Hippocampal formation (tissue), 2 donors: Measurements from ENCODE around the gene GLUL.
"Not testable (repeated sequence)": the region's sequence is repeated elsewhere in the genome, so short reads cannot be mapped to it uniquely, and the experiment has no call there.

ENCODE experiments used
- DNase-seq, 2 donors: peaks; one replicate each; lab custom pipeline; 2025; lab: John Stamatoyannopoulos, UW

The GLUL gene

DNA sequence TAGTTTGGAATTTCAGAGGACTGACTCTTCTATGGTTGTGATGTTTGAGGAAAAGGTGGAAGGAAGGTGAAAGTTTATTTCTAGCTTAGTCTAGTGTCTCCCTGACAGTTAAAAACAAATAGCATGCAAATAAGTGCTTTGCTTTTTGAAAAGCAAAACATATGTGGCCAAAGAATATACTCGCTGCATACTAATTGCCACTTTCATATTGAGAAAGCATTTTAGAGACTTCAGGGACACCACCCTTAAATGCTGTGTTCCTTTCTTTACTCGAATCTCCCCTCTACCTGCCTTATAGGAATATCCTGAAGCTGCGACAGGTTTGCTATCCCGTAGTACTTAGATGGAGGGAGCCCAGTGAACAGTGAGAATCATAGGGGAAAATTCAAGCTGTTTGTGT lies 23.2 kb downstream of the GLUL start:
- no peak for DNase-seq

DNA sequence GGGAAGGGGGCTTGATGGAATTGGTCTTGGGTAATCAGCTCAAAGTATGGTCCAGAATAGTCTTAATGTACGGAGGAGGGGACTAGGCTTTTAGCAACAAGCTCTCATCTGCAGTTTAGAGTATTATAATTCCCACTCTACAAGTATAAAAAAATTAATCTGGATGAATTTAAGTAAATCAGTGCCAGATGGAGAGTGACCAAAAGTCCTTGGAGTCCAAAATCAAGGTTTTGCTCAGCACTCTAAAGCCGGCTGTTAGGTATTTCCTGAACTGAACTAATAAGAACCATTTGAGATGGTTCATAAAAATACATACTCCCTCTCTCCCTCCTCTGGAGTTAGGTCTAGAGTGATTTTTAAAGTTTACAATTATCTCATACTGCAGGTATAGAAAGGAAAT lies 23.7 kb downstream of the GLUL start:
- DNase-seq = no peak

DNA sequence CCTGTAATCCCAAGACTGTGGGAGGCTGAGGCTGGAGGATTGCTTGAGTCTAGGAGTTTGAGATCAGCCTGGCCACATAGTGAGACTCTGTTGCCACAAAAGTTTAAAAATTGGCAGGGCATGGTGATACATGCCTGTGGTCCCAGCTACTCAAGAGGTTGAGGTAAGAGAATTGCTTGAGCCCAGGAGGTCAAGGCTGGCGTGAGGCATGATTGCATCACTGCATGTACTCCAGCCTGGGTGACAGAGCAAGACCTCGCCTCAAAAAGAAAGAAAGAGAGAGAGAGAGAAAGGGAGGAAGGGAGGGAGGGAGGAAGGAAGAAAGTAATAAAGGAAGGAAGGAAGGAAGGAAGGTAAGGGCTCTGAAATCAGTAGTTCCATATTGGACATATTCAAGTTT lies 25.0 kb downstream of the GLUL start:
- no peak for DNase-seq

DNA sequence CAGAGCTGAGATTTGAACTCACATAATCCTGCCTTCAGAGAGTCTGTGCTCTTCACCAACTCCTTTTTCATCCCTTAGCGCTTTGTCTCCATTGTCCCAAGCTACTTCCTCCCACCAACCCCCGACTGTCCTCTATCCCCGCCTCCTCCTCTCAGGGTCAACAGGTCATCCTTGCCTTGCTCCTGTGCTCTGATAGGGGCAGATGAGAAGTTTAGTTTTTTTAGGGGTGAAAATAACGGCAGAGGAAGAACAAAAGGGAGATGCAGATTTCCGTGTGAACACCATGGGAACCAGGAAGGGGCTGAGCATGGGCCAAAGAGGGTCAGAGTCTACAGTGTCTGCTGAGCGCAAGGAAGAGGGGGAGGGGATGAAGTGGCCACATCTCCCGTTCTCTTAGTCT lies 31.9 kb downstream of the GLUL start:
- no peak for DNase-seq

DNA sequence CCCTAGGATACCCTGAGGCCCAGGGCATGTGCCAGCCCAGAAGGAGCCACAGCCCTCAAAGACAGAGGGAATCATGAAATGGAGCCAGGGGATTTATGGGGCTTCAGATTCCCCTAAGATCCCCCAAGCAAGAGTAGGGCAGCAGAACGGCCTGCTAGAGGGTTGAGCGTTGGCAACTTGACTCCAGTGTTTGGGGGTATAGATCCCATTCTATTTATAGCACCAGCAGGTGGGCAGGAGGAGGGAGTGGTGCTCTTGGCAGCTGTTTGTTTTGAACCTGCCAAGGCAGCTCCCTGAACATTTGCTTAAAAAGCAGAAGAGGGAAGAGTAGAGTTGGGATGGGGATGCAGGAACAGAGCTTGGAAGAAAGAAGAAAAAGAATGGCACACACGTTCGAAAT lies 33.7 kb downstream of the GLUL start:
- no peak for DNase-seq

DNA sequence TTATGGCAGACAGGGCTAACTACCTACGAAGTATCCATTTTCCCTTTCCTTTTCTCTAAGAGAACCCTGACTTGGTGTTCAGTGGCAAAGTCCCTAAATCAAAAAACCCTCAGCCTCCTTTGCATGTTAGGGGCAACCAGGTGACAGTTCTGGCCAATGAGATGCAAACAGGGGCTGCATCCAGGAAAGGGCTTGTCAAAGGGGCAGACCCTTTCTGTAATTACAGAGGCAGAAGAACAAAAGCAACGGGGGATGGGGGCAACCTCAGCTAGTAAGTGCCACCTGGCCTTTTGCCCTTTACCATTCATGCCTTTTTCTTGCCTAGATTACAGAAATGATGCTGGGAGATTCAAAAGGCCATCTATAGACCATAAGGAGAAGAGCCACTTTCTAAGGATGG lies 34.4 kb downstream of the GLUL start:
- DNase-seq = no peak

DNA sequence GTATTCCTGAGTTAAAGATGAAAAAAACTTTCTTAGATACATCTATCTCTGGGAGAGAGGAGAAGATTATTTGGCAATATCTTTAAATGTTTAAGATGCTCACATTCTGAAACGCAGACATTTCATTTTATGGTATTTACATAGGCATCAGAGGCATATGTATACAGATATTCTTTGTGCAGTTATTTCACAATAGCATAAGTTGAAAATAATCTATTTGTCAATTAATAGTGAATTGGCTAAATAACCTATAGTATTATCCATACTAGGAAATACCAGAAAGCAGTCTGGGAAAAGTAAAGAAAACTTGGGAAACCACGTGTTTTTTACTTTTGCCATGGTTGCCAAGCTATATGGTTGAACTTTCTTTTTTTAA lies 35.9 kb downstream of the GLUL start:
- no peak for DNase-seq

DNA sequence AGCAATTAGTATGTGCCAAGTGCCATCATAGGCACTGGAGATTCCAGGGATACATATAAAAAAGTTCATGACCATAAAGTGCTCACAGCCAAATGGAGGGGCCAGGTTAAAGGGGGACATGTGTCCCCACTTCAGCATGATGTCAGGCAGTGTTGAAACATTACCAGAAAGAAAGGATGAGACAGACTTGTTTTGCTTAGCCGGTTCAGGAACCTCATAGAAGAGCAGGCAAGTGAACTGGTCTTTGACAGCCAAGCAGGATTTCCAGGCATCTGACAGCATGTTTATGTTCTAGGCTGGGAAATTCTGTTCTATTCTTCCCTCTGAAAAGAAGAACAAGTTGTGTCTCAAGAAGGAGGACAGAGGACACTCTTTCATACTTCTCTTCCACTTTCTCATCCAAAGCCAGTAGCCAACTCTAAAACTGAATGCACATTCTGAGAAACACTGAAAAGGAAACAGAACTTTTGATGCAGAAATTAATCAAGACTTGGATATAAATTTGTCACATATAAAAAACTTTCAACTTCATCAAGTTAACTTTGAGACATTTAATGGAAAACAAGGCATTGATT lies 39.7 kb downstream of the GLUL start:
- no peak for DNase-seq

DNA sequence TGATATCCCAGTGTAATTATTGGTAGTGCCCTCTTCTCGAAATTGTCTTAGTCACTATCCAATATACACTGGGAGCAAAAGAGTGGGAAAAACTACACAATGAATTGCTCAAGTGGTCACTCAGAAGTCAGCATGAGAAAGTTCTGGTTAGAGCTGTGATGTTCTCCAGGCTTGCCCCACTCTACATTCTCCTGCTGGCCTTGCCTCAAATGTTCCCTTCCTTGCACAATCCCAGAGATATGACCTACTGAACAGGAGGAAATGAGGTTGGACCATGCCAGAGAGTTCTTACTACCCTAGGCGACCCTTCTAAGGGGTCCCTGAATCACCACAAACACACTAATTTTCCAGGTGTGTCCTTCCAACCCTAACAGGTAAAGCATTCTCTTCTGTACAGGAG lies 40.8 kb downstream of the GLUL start:
- DNase-seq = no peak

DNA sequence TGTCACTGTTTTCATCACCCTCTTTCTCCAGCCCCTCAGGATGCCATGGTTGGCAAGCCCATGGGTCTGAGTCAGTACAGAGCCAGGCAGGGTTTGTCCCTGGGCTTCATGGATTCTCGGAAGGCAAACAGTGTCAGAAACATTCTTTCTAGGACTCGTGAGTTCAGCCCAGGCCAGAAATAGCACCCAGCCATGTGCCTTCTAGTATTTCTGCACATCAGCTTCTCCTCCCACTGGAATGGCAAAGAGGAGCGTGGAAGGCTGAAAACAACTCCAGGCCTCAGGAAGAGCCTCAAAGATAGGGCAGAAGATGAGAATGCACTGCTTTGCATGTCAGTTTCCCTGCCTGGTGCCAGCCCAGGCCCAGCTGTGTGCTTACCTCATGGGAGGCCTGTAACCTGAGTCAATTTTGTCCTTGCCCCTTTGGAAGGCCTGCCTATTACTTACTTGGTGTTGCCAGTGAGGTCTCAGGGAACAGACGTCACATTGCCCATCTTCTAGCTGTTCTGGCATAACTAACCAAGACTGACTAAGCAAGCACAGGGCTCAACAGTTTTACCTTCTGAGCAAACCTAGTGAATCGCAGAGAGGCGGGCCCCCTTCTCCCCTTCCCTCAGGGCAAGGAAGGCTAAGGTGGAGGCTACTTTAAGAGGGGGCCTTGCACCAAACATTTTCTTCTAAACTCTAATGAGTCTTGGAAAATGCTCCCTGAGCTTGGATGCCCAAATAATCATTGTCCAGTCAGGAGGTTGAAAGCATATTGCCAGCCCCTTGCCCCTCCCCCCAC lies 42.4 kb downstream of the GLUL start:
- no peak for DNase-seq

DNA sequence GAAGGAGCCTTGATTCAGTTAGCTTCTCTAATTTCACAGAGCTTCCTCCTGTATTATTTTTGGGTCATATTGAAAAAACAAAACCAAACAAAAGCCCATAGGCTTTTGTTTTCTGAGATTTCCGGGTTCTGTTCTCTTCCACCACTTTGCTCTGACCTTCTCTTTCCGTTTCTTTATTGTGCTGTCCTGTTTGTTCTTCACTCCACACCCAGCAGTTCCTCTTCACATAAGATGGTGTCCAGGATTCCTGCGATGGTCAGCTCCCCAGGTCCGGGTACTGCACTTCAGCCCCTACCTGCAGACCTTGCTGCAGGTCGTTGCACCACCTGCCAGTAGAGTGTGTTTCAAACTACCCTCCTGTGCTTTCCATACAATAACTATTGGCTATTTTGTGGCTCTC lies 44.6 kb downstream of the GLUL start:
- DNase-seq = no peak

DNA sequence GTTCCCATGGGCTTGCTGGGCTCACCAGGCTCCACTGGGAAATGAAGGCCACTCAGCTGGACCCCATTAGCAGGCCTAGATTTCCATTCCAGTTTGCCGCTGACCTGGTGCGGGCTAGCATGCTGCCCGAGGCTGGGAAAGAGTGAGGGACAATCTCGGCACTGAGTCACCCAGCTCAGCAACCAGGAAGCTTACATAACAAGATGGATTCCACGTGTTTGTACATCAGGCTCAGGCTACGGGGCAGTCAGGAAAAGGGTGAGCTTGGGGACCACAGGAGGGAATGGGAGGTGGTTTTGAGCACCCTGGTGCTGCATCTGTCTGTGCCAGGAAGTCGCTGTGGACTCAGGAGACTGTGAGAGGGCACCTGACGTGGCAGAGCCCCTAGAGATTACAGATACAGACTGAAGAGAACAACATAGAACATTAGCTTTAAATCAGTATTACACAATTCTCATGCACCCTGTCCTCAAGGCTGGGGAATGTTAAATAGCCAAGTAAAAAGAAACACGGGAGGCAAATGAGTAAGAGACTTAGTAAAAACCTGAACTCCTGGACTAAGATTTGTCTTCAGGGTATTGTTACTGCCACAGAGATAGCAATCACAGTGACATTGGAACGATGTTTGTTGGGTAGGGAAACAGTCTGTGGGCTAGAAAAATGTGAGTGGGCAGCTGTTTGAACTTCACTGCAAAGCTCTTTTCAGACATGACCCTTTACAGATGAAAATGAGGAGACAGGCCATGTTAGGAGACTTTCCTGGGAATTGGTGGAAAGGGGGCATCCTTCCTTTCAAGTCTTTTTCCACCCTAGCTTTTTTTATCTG lies 51.1 kb downstream of the GLUL start:
- DNase-seq = no peak

DNA sequence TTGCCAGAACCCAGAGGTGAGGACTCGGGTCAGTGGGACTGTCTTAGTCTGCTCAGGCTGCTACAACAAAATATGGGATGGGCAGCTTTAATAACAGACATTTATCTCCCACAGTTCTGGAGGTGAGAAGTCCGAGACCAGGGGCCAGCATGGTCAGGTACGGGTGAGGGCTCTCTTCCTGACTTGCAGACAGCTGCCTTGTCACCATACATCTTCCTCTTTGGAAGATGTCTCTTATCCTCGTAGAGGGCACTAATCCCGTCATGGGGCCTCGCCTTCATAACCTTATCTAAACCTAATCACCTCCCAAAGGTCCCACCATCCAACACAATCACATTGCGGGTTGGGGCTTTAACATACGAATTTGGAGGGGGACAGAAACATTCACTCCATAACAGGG lies 51.9 kb downstream of the GLUL start:
- DNase-seq = no peak

DNA sequence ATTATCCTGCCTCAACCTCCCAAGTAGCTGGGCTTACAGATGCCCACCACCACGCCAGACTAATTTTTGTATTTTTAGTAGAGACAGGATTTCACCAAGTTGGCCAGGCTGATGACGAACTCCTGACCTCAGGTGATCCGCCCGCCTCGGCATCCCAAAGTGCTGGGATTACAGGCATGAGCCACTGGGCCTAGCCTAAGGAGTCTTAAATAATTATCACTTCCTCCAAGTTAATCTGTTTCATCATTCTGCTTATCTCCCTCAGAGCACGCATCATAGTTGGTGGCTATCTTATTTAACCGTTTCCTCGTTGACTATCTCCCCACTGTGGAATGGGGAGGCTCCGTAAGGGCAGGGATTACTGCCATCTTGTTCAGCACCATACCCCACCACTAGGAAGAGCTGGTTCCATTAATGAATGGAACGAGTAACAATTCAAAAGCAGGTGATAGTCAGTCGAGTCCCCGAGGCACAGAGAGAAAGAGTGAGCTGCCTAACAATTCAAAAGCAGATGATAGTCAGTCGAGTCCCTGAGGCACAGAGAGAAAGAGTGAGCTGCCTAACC lies 52.7 kb downstream of the GLUL start:
- no peak for DNase-seq

DNA sequence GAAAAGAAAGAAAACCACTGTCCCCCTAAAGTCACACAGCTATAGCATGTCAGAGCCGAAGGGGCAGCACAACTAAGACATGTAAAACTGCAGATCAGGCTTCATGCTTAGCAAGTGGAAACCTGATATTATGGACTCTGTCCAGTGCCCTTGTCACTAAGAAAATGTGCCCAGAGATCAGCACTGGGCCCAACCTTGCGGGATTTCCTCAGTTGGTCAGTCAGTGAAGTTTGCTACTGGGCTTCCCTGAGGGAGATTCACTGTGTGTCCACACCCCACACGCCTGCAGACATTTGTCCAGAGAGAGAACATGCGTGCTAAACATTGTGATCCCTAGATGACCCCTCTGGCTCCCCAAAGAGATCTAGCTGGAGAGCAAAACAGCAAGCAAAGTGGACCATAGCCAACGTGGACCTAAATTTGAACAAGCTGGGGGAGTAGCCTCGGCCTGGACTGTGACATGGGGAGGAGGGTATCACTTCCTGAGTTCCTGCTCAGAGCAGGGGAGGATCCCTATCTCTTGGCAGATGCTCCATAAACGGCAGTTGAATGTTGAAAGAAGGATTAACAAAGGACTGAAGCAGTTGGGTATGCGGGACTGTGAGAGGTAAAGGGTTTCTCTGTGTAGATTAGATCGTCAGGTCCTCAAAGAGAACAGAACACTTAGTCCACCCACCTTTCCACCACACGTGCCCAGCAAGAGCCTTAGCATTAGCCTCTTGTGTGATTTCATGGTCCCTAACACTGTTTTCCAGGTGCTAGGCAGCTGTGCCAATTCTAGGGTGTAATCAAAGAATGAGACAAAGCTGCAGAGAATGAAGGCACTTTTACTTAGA lies 53.6 kb downstream of the GLUL start:
- no peak for DNase-seq

DNA sequence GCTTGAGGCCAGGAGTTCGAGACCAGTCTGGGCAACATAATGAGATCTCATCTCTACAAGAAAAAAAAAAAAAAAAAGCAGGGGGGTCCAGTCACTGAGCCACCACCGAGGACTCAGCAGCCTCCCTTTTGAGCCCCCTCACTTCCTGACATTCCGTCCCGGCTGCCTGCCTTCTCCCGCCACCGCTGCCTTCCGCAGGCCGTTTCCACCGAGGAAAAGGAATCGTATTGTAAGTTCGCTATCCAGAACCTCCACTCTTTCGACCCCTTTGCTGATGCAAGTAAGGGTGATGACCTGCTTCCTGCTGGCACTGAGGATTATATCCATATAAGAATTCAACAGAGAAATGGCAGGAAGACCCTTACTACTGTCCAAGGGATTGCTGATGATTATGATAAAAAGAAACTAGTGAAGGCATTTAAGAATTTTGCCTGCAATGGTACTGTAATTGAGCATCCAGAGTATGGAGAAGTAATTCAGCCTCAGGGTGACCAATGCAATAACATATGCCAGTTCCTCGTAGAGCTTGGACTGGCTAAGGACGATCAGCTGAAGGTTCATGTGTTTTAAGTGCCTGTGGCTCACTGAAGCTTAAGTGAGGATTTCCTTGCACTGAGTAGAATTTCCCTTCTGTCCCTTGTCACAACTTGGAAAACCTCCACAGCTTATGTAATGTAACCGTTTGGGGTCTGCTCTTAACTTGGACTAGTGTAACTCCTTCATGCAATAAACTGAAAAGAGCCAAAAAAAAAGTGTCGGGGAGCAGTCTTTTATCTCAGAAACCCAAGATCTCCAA lies 55.6 kb downstream of the GLUL start:
- no peak for DNase-seq

DNA sequence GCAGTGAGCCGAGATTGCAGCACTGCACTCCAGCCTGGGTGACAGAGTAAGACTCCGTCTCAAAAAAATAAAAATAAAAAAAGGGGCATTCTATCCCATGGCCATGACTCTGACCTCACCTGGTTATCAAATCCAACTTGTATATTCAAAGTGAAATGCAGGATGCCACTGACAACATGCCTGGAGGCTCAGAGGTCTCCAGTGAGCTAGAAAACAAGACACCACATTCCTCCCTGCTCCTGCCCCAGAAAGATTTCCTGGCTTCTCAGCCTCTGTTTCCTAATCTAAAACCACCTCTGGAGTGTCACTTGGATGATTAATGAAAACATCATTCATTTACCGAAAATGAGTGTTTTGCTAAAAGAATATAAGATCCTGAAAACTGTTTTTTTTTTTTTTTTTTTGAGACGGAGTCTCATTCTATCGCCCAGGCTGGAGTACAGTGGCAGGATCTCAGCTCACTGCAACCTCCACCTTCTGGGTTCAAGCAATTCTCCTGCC lies 58.5 kb downstream of the GLUL start:
- not testable (repeated sequence) for DNase-seq

DNA sequence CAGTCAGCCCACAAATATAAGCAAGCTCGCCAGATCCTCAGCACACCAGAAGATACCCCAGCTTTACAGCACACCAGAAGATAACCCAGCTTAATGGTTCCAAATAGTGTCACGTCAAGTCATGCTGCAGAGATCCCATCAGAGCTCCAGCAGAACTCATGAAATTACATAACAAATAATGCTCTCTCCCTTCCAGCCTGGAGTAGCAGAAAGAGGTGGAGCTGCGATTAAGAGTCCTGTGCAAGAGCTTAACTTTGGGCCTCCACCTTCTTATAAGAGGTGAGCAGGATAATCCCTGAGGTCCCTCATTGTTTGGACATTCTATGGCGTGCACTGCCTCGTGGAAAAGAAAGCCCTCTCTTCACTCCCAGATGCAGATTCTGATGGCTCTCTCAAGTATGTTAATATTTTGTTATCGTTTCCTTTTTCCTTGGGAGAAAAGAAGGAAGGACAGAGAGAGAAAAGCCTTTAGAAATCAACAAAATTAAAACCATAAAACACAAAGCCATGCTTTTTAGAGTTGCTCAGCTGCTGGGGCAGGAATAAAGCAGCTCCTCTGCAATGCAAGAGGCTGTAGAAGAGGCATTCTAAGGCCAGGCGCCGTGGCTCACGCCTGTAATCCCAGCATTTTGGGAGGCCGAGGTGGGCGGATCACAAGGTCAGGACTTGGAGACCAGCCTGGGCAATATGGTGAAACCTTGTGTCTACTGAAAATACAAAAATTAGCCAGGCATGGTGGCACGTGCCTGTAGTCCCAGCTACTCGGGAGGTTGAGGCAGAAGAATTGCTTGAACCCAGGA lies 59.1 kb downstream of the GLUL start:
- no peak for DNase-seq
